GM18951 (cell line): ENCODE measurements around the gene BGLAP.

Experiments
- POLR2A ChIP-seq: IDR thresholded peaks from 4 replicates; pipeline ENCODE4 v1.6.1; 2011; ENCODE audit warnings: mild to moderate bottlenecking; ENCODE audit not compliant: insufficient read length, insufficient read depth; ENCODE audit errors: extremely low read depth
- in situ Hi-C: fragments of 300-500 bp; cut with MboI; formaldehyde crosslinking; loops from one replicate; pipeline ENCODE4 v1.12.0; 2022; ENCODE audit warnings: low sequenced_read_pairs, mixed read lengths, inconsistent platforms; ENCODE audit not compliant: unreplicated experiment

Gene BGLAP

DNA sequence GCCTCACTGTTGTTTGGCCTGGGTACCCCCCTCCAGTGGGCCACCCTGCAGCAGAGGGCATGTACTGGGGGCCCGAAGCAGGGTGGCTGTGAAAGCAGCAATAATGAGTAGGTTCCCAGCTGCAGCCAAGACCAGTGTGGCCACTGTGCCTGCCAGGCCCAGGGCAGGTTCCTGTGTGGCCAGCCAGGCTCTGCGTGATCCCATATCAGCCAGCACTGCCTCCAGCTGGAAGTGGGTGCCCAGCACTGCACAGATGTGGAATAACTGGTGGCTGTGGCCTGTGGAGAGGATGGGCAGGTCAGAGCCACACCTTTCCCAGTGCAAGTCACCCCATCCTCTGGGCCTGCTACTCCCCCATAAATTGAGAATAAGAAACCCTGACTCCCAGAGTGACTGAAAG lies 2.1 kb downstream of the BGLAP start:
- peak; percentile 4 for TF ChIP-seq POLR2A
- in situ Hi-C loops, result no loop called here

- in situ Hi-C loops, result no loop called here
- no peak for TF ChIP-seq POLR2A
Observed at GRCh38 chr1:156244712-156245111, 2.7 kb downstream of the BGLAP start.

DNA sequence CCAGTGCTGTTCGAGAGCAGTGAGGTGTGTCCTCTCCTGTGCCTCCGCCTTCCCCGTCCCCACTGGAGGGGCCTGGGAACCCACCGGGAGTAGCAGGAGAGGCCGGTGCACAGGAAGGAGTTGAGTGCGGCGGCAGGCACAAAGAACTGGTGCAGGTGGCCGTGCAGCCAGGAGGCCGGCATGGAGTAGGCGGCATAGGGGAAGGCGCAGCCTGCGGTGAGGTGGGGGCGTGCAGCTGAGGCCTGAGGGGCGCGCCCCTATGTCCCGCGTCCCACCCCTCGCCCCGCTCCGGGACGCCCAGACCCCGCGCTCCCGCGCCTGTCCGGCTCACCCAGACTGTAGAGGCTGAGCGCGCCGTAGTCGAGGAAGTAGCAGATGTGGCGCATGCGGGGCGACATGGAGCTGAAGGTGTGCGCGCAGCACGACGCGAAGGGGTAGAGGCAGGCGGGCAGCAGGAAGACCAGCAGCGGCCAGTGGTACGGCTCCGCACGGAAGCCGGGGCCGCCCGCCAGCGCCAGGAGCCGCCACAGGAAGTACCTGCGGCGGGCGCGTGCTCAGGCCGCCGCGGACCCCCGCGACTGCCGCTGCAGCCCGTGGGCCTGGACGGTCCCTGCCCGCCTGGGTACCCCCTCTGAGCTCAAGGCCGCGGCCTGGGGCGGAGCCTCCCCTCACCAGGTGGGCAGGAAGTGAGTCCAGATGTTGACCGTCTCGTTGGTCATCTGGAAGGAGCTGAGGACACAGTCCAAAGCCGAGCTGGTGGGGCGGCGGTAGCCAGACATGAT lies 3.7 kb downstream of the BGLAP start:
- in situ Hi-C loops, result no loop called here
- peak; percentile 32 for TF ChIP-seq POLR2A

- no peak for TF ChIP-seq POLR2A
- in situ Hi-C loops, result no loop called here
Observed at GRCh38 chr1:156246241-156246780, 4.3 kb downstream of the BGLAP start.

- in situ Hi-C loops, result no loop called here
- no peak for TF ChIP-seq POLR2A
Observed at GRCh38 chr1:156246781-156247459, 4.9 kb downstream of the BGLAP start.

DNA sequence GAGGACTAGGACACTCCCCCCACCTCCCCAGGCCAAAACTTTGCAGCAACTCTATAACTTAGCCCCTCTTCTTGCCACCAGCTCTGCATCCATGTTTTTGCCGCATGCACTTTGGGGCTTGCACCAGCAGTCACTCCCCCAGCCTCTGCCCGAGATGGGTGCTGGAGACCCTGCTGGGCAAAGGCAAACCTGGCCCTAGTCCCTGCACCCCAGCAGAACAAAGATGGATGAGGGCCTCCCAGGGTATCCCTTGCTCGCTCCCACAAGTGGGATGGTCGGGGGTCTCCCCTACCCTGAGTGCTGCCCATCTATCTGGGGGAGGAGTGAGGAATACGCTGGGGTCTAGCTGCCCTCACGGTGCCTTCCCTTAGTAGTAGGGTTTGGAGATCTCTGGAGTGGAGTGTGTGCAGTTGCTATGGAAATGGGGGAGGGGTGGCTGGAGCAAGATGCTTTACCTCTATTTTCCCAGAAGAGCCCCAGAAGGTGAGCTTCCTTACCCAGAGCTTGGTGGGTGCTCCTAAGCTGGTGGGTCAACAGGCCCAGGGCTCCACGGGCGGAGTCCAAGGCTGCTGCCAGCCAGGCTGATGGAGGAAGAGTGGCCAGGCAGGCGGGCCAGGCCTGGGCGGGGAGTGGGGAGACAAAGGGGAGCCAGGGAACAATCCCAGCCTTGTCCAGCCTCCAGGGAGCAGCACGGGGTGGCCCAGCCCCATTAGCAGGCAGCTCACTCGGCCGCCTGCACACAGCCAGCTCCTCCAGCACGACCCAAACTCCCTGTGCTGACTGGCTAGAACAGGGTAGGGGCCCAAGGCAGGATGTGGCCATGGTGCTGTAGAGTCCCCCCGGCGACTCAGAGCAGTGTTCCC lies 5.7 kb downstream of the BGLAP start, which contains the start of gene PAQR6:
TSS of gene PAQR6 (minus strand) at position 597 of the 863 bp plus-strand sequence. CDS start 1,325 bp downstream, outside the sequence.
- no peak for TF ChIP-seq POLR2A
- in situ Hi-C loops, result no loop called here

DNA sequence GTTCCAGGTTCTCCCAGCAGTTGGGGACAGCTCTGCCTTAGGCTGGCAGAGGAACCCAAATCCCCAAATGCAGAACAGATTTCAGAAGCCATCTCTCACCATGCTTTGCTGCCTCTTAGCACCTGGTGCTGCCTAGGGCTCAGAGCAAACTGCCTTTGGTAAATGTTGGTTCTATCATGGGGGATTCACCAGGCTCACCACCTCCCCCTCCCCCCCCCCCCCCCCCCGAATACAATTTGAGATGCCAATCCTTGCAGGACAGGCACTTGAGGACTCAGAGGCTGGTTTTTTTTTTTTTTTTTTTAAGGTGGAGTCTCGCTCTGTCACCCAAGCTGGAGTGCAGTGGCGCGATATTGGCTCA lies 6.3 kb downstream of the BGLAP start:
- in situ Hi-C loops, result no loop called here
- TF ChIP-seq POLR2A, result no peak

- no peak for TF ChIP-seq POLR2A
- in situ Hi-C loops, result no loop called here
Observed at GRCh38 chr1:156249593-156249992, 7.6 kb downstream of the BGLAP start.

DNA sequence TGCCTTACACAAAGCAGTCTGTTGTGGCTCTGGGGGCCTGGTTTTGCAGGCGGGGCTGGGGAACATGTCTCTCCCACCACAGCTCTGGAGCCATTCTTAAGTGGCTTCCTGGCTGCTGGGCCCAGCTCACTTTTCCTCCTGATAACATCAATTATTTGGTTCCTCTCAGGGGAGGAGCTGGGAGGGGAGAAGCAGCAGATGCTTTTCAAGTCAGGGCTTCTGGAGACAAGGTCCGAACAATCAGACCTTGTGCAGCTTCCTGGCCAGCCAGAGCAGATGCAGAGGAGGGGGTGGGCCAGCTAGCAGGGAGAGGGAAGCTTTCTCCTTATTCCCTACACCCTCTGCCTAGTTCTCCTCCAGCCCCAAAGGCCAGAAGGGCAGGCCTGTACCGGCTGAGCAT lies 9.5 kb downstream of the BGLAP start:
- in situ Hi-C loops, result no loop called here
- TF ChIP-seq POLR2A, result no peak

- in situ Hi-C loops, result no loop called here
- TF ChIP-seq POLR2A, result no peak
Observed at GRCh38 chr1:156253634-156254033, 11.7 kb downstream of the BGLAP start.

DNA sequence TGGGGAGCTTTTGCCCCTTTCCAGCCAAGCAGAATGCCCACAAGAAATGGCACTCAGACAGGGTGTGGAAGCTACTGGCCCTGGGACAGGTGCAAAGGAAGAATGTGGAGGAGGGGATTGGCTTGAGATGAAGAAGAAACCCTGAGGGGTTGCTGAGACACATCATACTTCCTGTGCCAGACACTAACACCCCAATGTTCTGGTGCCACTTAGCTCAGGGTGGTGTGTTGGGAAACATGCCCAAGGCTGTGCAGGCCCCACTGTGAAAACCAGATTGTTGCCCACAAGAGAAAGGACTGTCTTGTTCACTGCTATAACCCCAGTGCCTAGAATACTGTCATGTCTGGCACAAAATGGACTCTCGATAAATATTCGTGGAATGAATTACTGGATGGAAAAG lies 15.7 kb downstream of the BGLAP start:
- in situ Hi-C loops, result no loop called here
- no peak for TF ChIP-seq POLR2A

GRCh38 chr1:156258859-156259258 lies 16.9 kb downstream of the BGLAP start:
- in situ Hi-C loops, result no loop called here
- TF ChIP-seq POLR2A, result no peak

DNA sequence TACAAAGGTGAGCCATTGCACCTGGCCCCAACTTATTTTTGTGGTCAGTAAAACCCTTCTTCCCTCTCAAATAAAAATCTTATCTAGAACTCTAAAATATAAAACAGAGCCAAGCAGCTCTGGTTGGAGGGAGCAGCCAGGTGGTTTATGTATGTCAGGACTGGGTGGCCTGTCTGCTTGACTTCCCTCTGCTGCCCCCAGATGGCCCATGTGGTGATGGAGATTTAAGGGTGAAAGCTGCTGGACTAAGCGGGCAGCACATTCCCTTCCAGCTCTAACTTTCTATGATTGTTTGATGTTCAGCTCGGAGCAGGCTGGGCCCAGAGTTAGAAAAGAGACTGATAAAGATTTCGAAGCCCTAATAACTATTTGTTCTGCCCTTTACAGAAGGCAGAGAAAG lies 17.8 kb downstream of the BGLAP start:
- no peak for TF ChIP-seq POLR2A
- in situ Hi-C loops, result no loop called here
